ENCODE results near the gene CACNA1C.

GRCh38 chr12:2110127-2110526, 57.3 kb downstream of the CACNA1C start:
- TF ChIP-seq CTCF (conservative IDR thresholded peaks at IDR 0.05), result no peak
- TF ChIP-seq ZFX (IDR thresholded peaks at IDR 0.05), result no peak

Measured in C4-2B (cell line).